Astrocyte of the hippocampus (primary cell): Measurements from ENCODE around the gene IL4R.
"Not testable (repeated sequence)": the region's sequence is repeated elsewhere in the genome, so short reads cannot be mapped to it uniquely, and the experiment has no call there.

ENCODE experiments used
- DNase-seq: peaks from one replicate; pipeline ENCODE4 v3.0.0; 2011; ENCODE audit warnings: low read depth, low spot score

IL4R gene

DNA sequence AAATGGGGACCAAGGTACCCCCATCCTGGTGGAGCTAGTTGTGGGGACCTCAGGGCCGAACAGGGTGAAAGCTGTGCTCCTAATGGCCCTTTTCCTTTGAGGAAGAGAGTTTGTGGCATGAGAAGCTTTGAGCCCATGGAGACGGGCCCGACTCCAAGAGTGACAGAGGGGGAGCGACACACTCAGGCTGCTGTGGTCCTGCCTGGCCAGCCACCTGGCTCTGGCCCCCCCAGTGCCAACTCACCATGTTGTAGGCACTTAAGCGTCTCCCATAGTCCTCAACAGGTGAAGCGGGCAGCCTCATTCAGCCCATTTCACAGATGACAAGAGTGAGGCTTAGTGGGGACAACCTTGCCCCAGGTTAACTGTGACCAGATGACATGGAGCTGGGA lies 89.8 kb downstream of the IL4R start:
- no peak for DNase-seq

DNA sequence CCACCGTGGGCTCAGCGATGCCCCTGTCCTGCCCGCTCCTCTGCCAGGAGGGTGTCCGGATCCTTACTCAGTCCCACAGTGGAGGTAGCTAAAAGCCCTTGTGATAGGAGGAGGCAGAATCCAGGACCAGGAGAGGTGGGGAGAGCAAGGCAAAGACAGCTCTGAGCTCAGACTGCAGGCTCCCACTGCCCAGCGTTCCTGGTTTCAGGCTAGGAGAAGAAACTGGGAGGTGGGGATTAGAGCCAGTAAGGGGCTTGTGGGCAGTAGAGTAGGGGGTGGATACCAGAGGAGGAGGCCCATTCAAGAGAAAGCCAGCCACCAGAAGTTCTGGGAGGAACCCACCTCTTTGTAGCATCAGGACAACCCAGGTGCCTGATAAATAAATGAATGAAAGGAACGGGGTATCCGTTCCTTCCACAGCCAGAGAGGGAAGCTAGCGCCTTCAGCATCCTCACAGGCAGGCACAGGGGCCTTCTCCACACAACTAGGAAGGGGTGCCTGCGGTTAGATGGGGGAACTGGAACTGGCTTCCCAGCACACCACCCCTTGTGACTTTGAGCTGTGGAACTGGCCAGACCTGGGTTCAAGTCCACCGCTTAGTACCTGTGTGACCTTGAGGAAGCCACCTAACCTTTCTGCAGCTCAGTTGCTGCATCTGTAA lies 90.5 kb downstream of the IL4R start:
- DNase-seq: no peak

DNA sequence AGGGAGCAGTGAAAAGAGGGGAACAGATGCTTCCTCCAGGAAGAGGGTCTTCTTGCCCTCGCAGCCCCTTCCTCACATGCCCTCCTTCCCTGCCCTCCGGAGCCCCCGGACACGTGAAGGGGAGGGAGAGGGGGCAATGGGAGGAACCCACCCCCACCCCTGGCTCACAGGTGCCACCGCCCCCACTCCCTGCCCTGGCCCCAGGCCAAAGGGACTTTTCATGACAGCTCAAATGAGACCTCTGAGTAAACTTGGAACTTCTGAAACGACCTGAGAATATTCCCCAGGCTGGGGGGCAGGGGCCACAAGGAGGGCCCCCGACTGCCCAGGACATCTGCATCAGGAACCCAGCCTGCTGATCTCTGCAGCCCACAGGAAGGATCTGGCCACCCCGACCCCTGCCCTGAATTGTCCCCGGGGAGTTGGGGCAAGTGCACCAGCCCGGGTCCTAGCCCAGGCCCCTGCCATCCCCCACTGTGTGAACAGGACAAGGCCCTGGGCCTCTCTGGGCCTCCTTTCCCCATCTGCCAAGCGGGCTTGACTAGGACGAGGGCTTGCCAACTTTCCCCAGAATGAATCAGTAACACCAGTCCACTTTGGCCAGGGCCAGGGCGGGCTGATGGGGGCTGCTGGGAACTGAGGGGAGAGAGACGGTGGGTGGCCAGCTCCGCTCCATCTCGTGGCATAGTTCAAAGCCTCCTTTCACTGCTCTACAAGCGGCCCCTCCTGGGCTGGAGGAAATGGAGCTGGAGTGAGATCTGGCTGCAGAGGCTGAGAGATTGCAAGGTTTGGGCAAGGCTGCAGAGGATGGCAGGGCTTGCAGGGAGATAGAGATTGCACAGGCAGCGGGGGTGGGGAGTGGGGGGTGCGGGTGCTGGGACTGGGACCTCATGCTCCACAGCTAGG lies 92.0 kb downstream of the IL4R start:
- DNase-seq: peak; percentile 50

DNA sequence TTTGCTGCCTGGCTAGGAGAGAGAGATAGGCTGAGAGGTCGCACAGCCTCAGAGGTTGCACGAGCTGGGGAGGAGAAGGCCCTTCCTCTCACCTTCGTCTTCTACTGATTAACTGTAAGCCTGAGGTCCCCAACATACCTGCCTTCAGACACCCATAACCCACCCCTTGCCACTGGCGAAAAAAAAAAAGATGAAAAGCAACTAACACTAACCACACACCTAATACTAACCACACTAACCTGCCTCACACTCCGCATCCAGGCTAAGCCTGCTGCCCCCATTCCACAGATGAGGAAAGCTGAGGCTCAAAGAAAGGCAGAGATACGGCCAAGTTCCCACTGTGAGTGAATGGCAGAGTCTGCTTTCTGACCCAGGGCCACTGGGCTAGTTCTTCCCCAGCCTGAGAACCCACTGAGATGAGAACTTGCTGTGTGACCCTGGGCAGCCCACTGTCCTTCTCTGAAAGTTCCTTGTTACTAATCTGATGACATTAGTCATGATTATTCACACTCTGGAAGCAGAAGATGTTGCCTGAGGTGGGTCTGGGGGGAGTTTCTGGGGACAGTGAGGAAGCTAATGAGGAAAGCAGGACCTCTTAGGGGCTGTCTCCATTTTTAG lies 92.8 kb downstream of the IL4R start:
- DNase-seq: no peak

- DNase-seq: no peak
Measured at GRCh38 chr16:27407133-27407532, 93.4 kb downstream of the IL4R start.

GRCh38 chr16:27408012-27408601 lies 94.3 kb downstream of the IL4R start:
- peak; percentile 57 for DNase-seq

DNA sequence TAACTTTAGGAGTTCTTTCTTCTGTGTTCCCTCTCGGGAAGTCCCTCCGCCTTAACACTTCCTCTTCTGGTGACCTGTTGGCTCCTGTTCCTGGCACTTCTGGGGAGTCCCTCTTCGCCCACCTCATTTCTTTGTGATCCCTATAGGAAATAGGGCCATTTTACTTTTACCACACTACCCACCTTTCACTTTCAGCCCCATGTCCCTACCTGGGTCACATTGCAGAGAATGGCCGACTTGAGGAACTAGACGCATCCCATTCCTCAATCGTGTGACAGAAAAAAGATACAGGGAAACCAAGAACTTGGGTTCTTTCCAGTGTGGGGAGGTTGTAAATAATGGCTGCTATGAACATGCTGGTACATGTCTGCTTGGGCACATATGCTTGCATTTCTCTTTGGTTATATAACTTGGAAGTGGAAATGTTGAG lies 94.8 kb downstream of the IL4R start:
- no peak for DNase-seq

- not testable (repeated sequence) for DNase-seq
Measured at GRCh38 chr16:27409958-27410357, 96.2 kb downstream of the IL4R start.

DNA sequence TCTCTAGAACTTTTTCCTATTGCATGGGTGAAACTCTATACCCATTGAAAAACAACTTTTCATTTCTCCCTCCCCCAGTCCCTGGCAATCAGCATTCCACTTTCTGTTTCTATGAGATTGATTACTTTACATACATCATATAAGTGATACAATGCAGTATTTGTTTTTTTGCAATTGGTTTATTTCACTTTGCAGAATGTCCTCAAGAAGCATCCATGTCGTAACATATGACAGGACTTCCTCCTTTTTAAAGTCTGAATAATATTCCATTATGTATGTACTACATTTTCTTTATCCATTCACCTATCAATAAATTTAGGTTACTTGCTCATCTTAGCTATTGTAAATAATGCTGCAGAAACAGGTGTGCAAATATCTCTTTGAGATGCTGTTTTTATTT lies 97.0 kb downstream of the IL4R start:
- DNase-seq: no peak

DNA sequence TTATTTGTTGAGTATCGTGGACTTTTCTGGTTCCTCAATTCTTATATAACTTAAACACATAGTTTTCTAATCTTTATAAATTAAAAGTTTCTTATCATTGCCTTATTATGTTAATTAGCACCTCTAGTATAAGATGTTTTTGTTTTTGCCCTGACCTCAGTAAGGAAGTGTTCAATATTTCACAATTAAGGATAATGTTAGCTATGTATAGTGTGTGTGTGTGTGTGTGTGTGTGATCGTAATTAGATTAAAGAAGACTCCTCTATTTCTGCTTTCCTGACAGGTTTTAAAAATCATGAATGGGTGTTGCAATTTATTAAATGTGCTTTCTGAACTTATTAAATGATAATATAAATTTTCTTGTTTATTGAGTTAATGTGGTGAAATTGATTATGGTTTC lies 100.2 kb downstream of the IL4R start:
- no peak for DNase-seq
